HUDEP-2 (cell line): ENCODE data around the gene MCC.

Experiments used
- DNase-seq, 76 experiments: peaks; one replicate each; lab custom pipeline; 2025; ENCODE audit not compliant: unreplicated experiment in 76 of 76; lab: John Stamatoyannopoulos, UW

MCC gene

GRCh38 chr5:113125371-113125770 lies 362.9 kb downstream of the MCC start:
- DNase-seq = no peak

GRCh38 chr5:113124914-113125313 lies 363.3 kb downstream of the MCC start:
- DNase-seq = no peak

- DNase-seq = no peak
These were observed 364.0 kb downstream of the MCC start for GRCh38 chr5:113124265-113124664.

GRCh38 chr5:113123618-113124017 lies 364.6 kb downstream of the MCC start:
- no peak for DNase-seq

- no peak for DNase-seq
These were observed 366.2 kb downstream of the MCC start for GRCh38 chr5:113122053-113122452.

GRCh38 chr5:113119246-113119924 lies 368.9 kb downstream of the MCC start:
- no peak for DNase-seq

- no peak for DNase-seq
These were observed 369.5 kb downstream of the MCC start for GRCh38 chr5:113118765-113119164.

GRCh38 chr5:113118298-113118697 lies 370.0 kb downstream of the MCC start:
- no peak for DNase-seq

GRCh38 chr5:113117543-113118115 lies 370.6 kb downstream of the MCC start:
- DNase-seq = no peak

GRCh38 chr5:113115956-113116355 lies 372.3 kb downstream of the MCC start:
- DNase-seq = no peak

GRCh38 chr5:113115061-113115460 lies 373.2 kb downstream of the MCC start:
- no peak for DNase-seq

- no peak for DNase-seq
These were observed 373.7 kb downstream of the MCC start for GRCh38 chr5:113114559-113114958.

- no peak for DNase-seq
These were observed 375.8 kb downstream of the MCC start for GRCh38 chr5:113112435-113112834.

GRCh38 chr5:113110117-113110516 lies 378.1 kb downstream of the MCC start:
- no peak for DNase-seq

GRCh38 chr5:113109344-113109743 lies 378.9 kb downstream of the MCC start:
- no peak for DNase-seq

- no peak for DNase-seq
These were observed 379.8 kb downstream of the MCC start for GRCh38 chr5:113108485-113108884.

- no peak for DNase-seq
These were observed 381.4 kb downstream of the MCC start for GRCh38 chr5:113106821-113107220.

GRCh38 chr5:113105693-113106280 lies 382.5 kb downstream of the MCC start:
- DNase-seq = no peak

- DNase-seq = no peak
These were observed 384.9 kb downstream of the MCC start for GRCh38 chr5:113103330-113103729.

- DNase-seq = no peak
These were observed 386.1 kb downstream of the MCC start for GRCh38 chr5:113102121-113102531.

- DNase-seq = no peak
These were observed 387.3 kb downstream of the MCC start for GRCh38 chr5:113100981-113101380.

GRCh38 chr5:113099822-113100221 lies 388.4 kb downstream of the MCC start:
- no peak for DNase-seq
